GM19463 (cell line): Measurements from ENCODE around the gene KCNK3.
A peak's percentile ranks its signal among the peaks of the same experiment; 100 is the strongest.
"Not testable (repeated sequence)": the region's sequence is repeated elsewhere in the genome, so short reads cannot be mapped to it uniquely, and the experiment has no call there.

Source experiments
- ATAC-seq: cut with Tn5 transposase; IDR thresholded peaks from one replicate; pipeline ENCODE4 v1.9.1; 2021; ENCODE audit warnings: mild to moderate bottlenecking, moderate library complexity; ENCODE audit not compliant: unreplicated experiment

Gene KCNK3

GRCh38 chr2:26729311-26729710 lies 36.8 kb downstream of the KCNK3 start:
- ATAC-seq, result no peak

- ATAC-seq, result no peak
Observed at GRCh38 chr2:26730549-26731344, 38.2 kb downstream of the KCNK3 start.

GRCh38 chr2:26731714-26732113 lies 39.2 kb downstream of the KCNK3 start:
- no peak for ATAC-seq

- ATAC-seq, result no peak
Observed at GRCh38 chr2:26732446-26732845, 39.9 kb downstream of the KCNK3 start.

GRCh38 chr2:26733413-26733812 lies 40.9 kb downstream of the KCNK3 start:
- no peak for ATAC-seq

GRCh38 chr2:26735097-26735496 lies 42.6 kb downstream of the KCNK3 start:
- ATAC-seq, result no peak

- ATAC-seq, result no peak
Observed at GRCh38 chr2:26735883-26736588, 43.5 kb downstream of the KCNK3 start.

GRCh38 chr2:26737221-26737620 lies 44.7 kb downstream of the KCNK3 start:
- no peak for ATAC-seq

GRCh38 chr2:26738481-26738880 lies 46.0 kb downstream of the KCNK3 start:
- ATAC-seq, result no peak

- ATAC-seq, result no peak
Observed at GRCh38 chr2:26739514-26739913, 47.0 kb downstream of the KCNK3 start.

- no peak for ATAC-seq
Observed at GRCh38 chr2:26740346-26740745, 47.8 kb downstream of the KCNK3 start.

GRCh38 chr2:26740890-26741302 lies 48.4 kb downstream of the KCNK3 start:
- ATAC-seq, result peak; percentile 58

- ATAC-seq, result no peak
Observed at GRCh38 chr2:26742048-26742770, 49.7 kb downstream of the KCNK3 start.

GRCh38 chr2:26743852-26744251 lies 51.3 kb downstream of the KCNK3 start:
- no peak for ATAC-seq

GRCh38 chr2:26744953-26745352 lies 52.4 kb downstream of the KCNK3 start:
- no peak for ATAC-seq

GRCh38 chr2:26745609-26746327 lies 53.2 kb downstream of the KCNK3 start:
- ATAC-seq, result no peak

GRCh38 chr2:26746934-26747333 lies 54.4 kb downstream of the KCNK3 start:
- no peak for ATAC-seq

GRCh38 chr2:26749787-26750420 lies 57.4 kb downstream of the KCNK3 start:
- ATAC-seq, result not testable (repeated sequence)

- not testable (repeated sequence) for ATAC-seq
Observed at GRCh38 chr2:26750467-26750866, 57.9 kb downstream of the KCNK3 start.

- ATAC-seq, result no peak
Observed at GRCh38 chr2:26752656-26753055, 60.1 kb downstream of the KCNK3 start.

- ATAC-seq, result no peak
Observed at GRCh38 chr2:26754539-26754938, 62.0 kb downstream of the KCNK3 start.
